Keratinocyte (primary cell): ENCODE data around the gene GPR152. TPM values are rescaled to one million over a fixed set of nuclear protein-coding genes. Genes with fewer than 3 reads are reported as not detected.
A peak's percentile ranks its signal among the peaks of the same experiment; 100 is the strongest.
"Not testable (repeated sequence)": the region's sequence is repeated elsewhere in the genome, so short reads cannot be mapped to it uniquely, and the experiment has no call there.

Experiments
- DNase-seq: peaks from one replicate; pipeline ENCODE4 v3.0.0-alpha.2; 2011; ENCODE audit warnings: low read depth, missing footprints, low spot score
- FAIRE-seq: peaks from 2 replicates; lab custom pipeline; 2011; peaks lifted over from hg19 to GRCh38; lab: Jason Lieb, UNC
- H2AFZ ChIP-seq: 2 replicates; pipeline ENCODE4 v1.6.0; 2012; ENCODE audit warnings: low read length, control low read depth, inconsistent platforms; ENCODE audit not compliant: control insufficient read depth
- H3K27ac ChIP-seq: 2 replicates; pipeline ENCODE4 v1.5.1; 2011; ENCODE audit warnings: low read length; ENCODE audit not compliant: control insufficient read depth, insufficient read depth
- H3K27me3 ChIP-seq: 3 replicates; pipeline ENCODE4 v1.6.0; 2011; ENCODE audit warnings: low read length; ENCODE audit not compliant: control insufficient read depth, insufficient read depth; ENCODE audit errors: extremely low read depth
- H3K36me3 ChIP-seq, 2 experiments: 2 replicates in 1 of 2; 3 replicates in 1 of 2; pipeline ENCODE4 v1.5.1; 2011; ENCODE audit warnings: low read length in 2 of 2, mild to moderate bottlenecking in 1 of 2; ENCODE audit not compliant: control insufficient read depth in 2 of 2, insufficient read depth in 2 of 2; ENCODE audit errors: extremely low read depth in 1 of 2
- H3K4me1 ChIP-seq: 3 replicates; pipeline ENCODE4 v1.5.1; 2011; ENCODE audit warnings: low read length; ENCODE audit not compliant: control insufficient read depth, insufficient read depth; ENCODE audit errors: extremely low read depth
- H3K4me2 ChIP-seq: 3 replicates; pipeline ENCODE4 v1.6.0; 2011; ENCODE audit warnings: low read depth, low read length; ENCODE audit not compliant: control insufficient read depth, insufficient read depth; ENCODE audit errors: extremely low read depth
- H3K4me3 ChIP-seq, 3 experiments: fragments of 200-600 bp in 1 of 3; sonication (generic) in 1 of 3; 2 replicates in 2 of 3; 3 replicates in 1 of 3; pipeline ENCODE4 v1.5.1; 2011 to 2016; ENCODE audit warnings: low read length in 3 of 3, mild to moderate bottlenecking in 3 of 3, control low read depth in 2 of 3, inconsistent platforms in 1 of 3, low read depth in 1 of 3, mixed read lengths in 1 of 3, mixed run types in 1 of 3, moderate library complexity in 1 of 3; ENCODE audit not compliant: control insufficient read depth in 2 of 3, insufficient read depth in 2 of 3; ENCODE audit errors: extremely low read depth in 1 of 3
- H3K79me2 ChIP-seq: 2 replicates; pipeline ENCODE4 v1.6.0; 2012; ENCODE audit warnings: low read length; ENCODE audit not compliant: control insufficient read depth, insufficient read depth
- H3K9ac ChIP-seq: 3 replicates; pipeline ENCODE4 v1.6.0; 2011; ENCODE audit warnings: low read length; ENCODE audit not compliant: control insufficient read depth, insufficient read depth; ENCODE audit errors: extremely low read depth
- H3K9me1 ChIP-seq: 3 replicates; pipeline ENCODE4 v1.6.0; 2011; ENCODE audit warnings: low read length; ENCODE audit not compliant: control insufficient read depth, insufficient read depth; ENCODE audit errors: extremely low read depth
- H3K9me3 ChIP-seq: 2 replicates; pipeline ENCODE4 v1.5.1; 2012; ENCODE audit warnings: low read depth, low read length; ENCODE audit not compliant: control insufficient read depth
- H4K20me1 ChIP-seq: 3 replicates; pipeline ENCODE4 v1.6.0; 2011; ENCODE audit warnings: low read length; ENCODE audit not compliant: control insufficient read depth, insufficient read depth; ENCODE audit errors: extremely low read depth
- EZH2 ChIP-seq: IDR thresholded peaks from one replicate; pipeline ENCODE4 v1.6.1; 2012; ENCODE audit warnings: inconsistent platforms, mild to moderate bottlenecking, low read length, moderate library complexity
- dilution Hi-C: fragments of 300-500 bp; cut with MboI; formaldehyde crosslinking; loops from one replicate; pipeline ENCODE4 v1.7.0; 2020; ENCODE audit warnings: low sequenced_read_pairs; ENCODE audit not compliant: extremely low pct_ligation_motif_present
- polyA plus RNA-seq, 5 experiments: library from polyadenylated mRNA; depleted of rRNA in 3 of 5; stranded (reverse) in 3 of 5; stranded (forward) in 1 of 5; unstranded in 1 of 5; fragments of >200 nt; gene quantifications; 1 replicate in 1 of 5; 2 replicates in 3 of 5; 3 replicates in 1 of 5; pipeline versions ENCODE4 v1.2.1 to v1.2.3, GENCODE V29; 2011 to 2012; ENCODE audit warnings: missing spikeins in 2 of 5, low read depth in 1 of 5, low replicate concordance in 1 of 5
- TF ChIP-seq, protein P1 (sequence below), 3 experiments: IDR thresholded peaks in 1 of 3; conservative IDR thresholded peaks in 1 of 3; optimal IDR thresholded peaks in 1 of 3; 2 replicates in 2 of 3; 3 replicates in 1 of 3; pipeline versions ENCODE3 to v1.5.1; 2011; ENCODE audit warnings: low read length in 3 of 3, mild to moderate bottlenecking in 3 of 3, moderate library complexity in 2 of 3, control low read depth in 1 of 3, inconsistent platforms in 1 of 3; ENCODE audit not compliant: insufficient read depth in 2 of 3; ENCODE audit errors: extremely low read depth in 1 of 3

GPR152 gene
- polyA plus RNA-seq, 1 donor (not counting 4 experiments of a cell fraction or from before 2014, with no cell fraction given) = not detected

- Histone ChIP-seq H3K9me3 (no peaks in the 10 kb centered on the region), H3K27me3 (no peaks in the 10 kb centered on the region), H3K27ac (no peak overlapping the region), H3K36me3 (no peaks in the 10 kb centered on the region), H3K4me1 (peaks cover 12% of the 10 kb centered on the region), H4K20me1 (no peaks in the 10 kb centered on the region), H3K9me1 (no peaks in the 10 kb centered on the region), H2AFZ (no peak overlapping the region), H3K9ac (no peak overlapping the region), H3K79me2 (peaks cover 11% of the 10 kb centered on the region), H3K4me2 (no peak overlapping the region), H3K4me3 (no peak overlapping the region)
- FAIRE-seq (no peak), DNase-seq (no peak)
- dilution Hi-C loops = no loop called here
- TF ChIP-seq, protein P1, sequence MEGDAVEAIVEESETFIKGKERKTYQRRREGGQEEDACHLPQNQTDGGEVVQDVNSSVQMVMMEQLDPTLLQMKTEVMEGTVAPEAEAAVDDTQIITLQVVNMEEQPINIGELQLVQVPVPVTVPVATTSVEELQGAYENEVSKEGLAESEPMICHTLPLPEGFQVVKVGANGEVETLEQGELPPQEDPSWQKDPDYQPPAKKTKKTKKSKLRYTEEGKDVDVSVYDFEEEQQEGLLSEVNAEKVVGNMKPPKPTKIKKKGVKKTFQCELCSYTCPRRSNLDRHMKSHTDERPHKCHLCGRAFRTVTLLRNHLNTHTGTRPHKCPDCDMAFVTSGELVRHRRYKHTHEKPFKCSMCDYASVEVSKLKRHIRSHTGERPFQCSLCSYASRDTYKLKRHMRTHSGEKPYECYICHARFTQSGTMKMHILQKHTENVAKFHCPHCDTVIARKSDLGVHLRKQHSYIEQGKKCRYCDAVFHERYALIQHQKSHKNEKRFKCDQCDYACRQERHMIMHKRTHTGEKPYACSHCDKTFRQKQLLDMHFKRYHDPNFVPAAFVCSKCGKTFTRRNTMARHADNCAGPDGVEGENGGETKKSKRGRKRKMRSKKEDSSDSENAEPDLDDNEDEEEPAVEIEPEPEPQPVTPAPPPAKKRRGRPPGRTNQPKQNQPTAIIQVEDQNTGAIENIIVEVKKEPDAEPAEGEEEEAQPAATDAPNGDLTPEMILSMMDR (optimal IDR thresholded peaks at IDR 0.05 in 1 of 3, IDR thresholded peaks at IDR 0.05 in 1 of 3, conservative IDR thresholded peaks at IDR 0.05 in 1 of 3; ENCODE audit: extremely low read depth in 1 of 3, insufficient read depth in 2 of 3, low read length in 3 of 3) = no peak
- TF ChIP-seq EZH2 = no peak
These were observed 47.9 kb downstream of the GPR152 start for GRCh38 chr11:67404515-67405195.

GRCh38 chr11:67403085-67403484 is 49.4 kb downstream of the GPR152 start:
- H3K27ac ChIP-seq, H3K4me3 ChIP-seq, dilution Hi-C loops, H4K20me1 ChIP-seq, FAIRE-seq, H3K4me2 ChIP-seq, H3K9me1 ChIP-seq, H2AFZ ChIP-seq, H3K9me3 ChIP-seq, DNase-seq, H3K27me3 ChIP-seq, H3K9ac ChIP-seq: not testable (repeated sequence)
- peaks cover 18% of the 10 kb centered on the region for H3K79me2 ChIP-seq
- H3K4me1 ChIP-seq = peaks cover 12% of the 10 kb centered on the region
- H3K36me3 ChIP-seq = peaks cover 8 to 13% of the 10 kb centered on the region in 2 experiments

GRCh38 chr11:67402192-67402839 is 50.2 kb downstream of the GPR152 start:
- peaks cover 15 to 20% of the 10 kb centered on the region in 2 experiments for H3K36me3 ChIP-seq
- peak overlapping the region; percentile 91 for H3K4me2 ChIP-seq
- peak overlapping the region; percentile 66 for H3K9ac ChIP-seq
- H4K20me1 ChIP-seq, H3K9me3 ChIP-seq, H3K9me1 ChIP-seq, DNase-seq, H3K27me3 ChIP-seq, FAIRE-seq, dilution Hi-C loops: not testable (repeated sequence)
- H3K27ac ChIP-seq = peak overlapping the region; percentile 63
- peak overlapping the region; percentile 26 to 68 (median 56) for H3K4me3 ChIP-seq
- H2AFZ ChIP-seq = peak overlapping the region; percentile 84
- H3K4me1 ChIP-seq = peaks cover 12% of the 10 kb centered on the region
- peaks cover 18% of the 10 kb centered on the region for H3K79me2 ChIP-seq
